Esophagus squamous epithelium (tissue), 5 donors: ENCODE data around the gene DENND1B. TPM values are rescaled to one million over a fixed set of nuclear protein-coding genes. Genes with fewer than 3 reads are reported as not detected.
"Not testable (repeated sequence)": the region's sequence is repeated elsewhere in the genome, so short reads cannot be mapped to it uniquely, and the experiment has no call there.

Source experiments
- DNase-seq: peaks from one replicate; lab custom pipeline; 2025; lab: John Stamatoyannopoulos, UW
- H3K27ac ChIP-seq, 4 donors: fragments of 200-600 bp; sonication (generic); one replicate each; pipeline ENCODE4 v1.5.1; 2016 to 2019; ENCODE audit warnings: mild to moderate bottlenecking in 1 of 4
- H3K27me3 ChIP-seq, 4 donors: fragments of 200-600 bp; sonication (generic); 1 replicate in 3 of 4; 2 replicates in 1 of 4; pipeline versions ENCODE4 v1.5.1 to v1.6.0; 2017 to 2021; ENCODE audit warnings: antibody characterized with exemption in 1 of 4
- H3K36me3 ChIP-seq, 3 donors: fragments of 200-600 bp; sonication (generic); one replicate each; pipeline ENCODE4 v1.5.1; 2016 to 2019
- H3K4me1 ChIP-seq, 3 donors: fragments of 200-600 bp; sonication (generic); one replicate each; pipeline ENCODE4 v1.5.1; 2017 to 2019
- H3K4me3 ChIP-seq, 4 donors: fragments of 200-600 bp; sonication (generic); 1 replicate in 3 of 4; 2 replicates in 1 of 4; pipeline ENCODE4 v1.5.1; 2016 to 2019; ENCODE audit warnings: mild to moderate bottlenecking in 2 of 4, moderate library complexity in 1 of 4
- H3K9me3 ChIP-seq, 3 donors: fragments of 200-600 bp; sonication (generic); one replicate each; pipeline ENCODE4 v1.5.1; 2016 to 2019
- POLR2A ChIP-seq, 4 donors: fragments of 450-650 bp; IDR thresholded peaks; one replicate each; pipeline ENCODE4 v1.6.1; 2017; ENCODE audit warnings: antibody characterized with exemption in 4 of 4, mild to moderate bottlenecking in 4 of 4, moderate library complexity in 3 of 4
- WGBS, 2 donors: methylation state at CpG; one replicate each; pipeline ENCODE4 v1.1.5; 2018; 5-methylcytosine and 5-hydroxymethylcytosine counted together
- intact Hi-C: fragments of 100-400 bp; cut with DNase I; formaldehyde crosslinking; loops from one replicate; pipeline ENCODE4 v1.15.0; 2022
- total RNA-seq, 4 donors: library from RNA; depleted of rRNA; stranded (reverse); fragments of >200 nt; gene quantifications; one replicate each; pipeline ENCODE4 v1.1.0, GENCODE V29; 2016
- TF ChIP-seq, protein P1 (sequence below), 6 experiments: fragments of 450-650 bp in 4 of 6; fragments of 200-600 bp in 2 of 6; sonication (generic) in 2 of 6; IDR thresholded peaks; one replicate each; pipeline ENCODE4 v1.5.1; 2016 to 2019; ENCODE audit warnings: antibody characterized with exemption in 6 of 6, mild to moderate bottlenecking in 4 of 6, moderate library complexity in 4 of 6
- donor health status: DM: yes; HTN: yes; CAD: no.

DENND1B gene
- total RNA-seq, 4 donors from 2014 or later = 13.6 to 25.5 (median 18.2) TPM

DNA sequence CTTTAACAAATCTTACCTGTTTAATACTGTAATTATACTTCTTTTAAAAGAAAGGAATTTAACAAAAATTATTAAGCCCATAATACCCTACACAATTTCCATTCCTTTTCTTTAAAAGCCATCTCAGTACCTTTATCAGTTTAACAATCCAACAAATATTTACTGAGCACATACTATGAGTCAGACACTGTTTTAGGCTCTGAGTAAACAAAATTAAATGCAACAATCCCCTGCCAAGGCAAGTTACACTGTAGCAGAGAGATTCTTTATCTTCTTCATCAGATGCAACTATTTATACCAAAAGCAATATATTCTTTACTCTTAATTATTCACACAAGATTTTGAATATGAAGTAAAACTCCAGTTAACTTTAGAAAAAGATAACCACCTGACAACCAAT lies 12.0 kb downstream of the DENND1B start:
- peaks cover 0 to 13% (median under 1%) of the 10 kb centered on the region in 3 donors for H3K4me1 ChIP-seq
- no peak for TF ChIP-seq POLR2A (IDR thresholded peaks at IDR 0.05)
- TF ChIP-seq, protein P1, sequence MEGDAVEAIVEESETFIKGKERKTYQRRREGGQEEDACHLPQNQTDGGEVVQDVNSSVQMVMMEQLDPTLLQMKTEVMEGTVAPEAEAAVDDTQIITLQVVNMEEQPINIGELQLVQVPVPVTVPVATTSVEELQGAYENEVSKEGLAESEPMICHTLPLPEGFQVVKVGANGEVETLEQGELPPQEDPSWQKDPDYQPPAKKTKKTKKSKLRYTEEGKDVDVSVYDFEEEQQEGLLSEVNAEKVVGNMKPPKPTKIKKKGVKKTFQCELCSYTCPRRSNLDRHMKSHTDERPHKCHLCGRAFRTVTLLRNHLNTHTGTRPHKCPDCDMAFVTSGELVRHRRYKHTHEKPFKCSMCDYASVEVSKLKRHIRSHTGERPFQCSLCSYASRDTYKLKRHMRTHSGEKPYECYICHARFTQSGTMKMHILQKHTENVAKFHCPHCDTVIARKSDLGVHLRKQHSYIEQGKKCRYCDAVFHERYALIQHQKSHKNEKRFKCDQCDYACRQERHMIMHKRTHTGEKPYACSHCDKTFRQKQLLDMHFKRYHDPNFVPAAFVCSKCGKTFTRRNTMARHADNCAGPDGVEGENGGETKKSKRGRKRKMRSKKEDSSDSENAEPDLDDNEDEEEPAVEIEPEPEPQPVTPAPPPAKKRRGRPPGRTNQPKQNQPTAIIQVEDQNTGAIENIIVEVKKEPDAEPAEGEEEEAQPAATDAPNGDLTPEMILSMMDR (IDR thresholded peaks at IDR 0.05) = no peak
- no peaks in the 10 kb centered on the region for H3K27me3 ChIP-seq
- no peak overlapping the region for H3K4me3 ChIP-seq
- H3K36me3 ChIP-seq = peaks cover 0 to 5% (median 0%) of the 10 kb centered on the region in 3 donors
- no peak for DNase-seq
- intact Hi-C loops = no loop called here
- H3K9me3 ChIP-seq = no peaks in the 10 kb centered on the region
- H3K27ac ChIP-seq = no peak overlapping the region

GRCh38 chr1:197761654-197762053 lies 13.6 kb downstream of the DENND1B start:
- WGBS, 2 donors = 58 to 66% methylated on average over 2 of the region's 2 CpGs
- H3K27ac ChIP-seq = no peak overlapping the region
- TF ChIP-seq, protein P1 (IDR thresholded peaks at IDR 0.05) = no peak
- no peak for TF ChIP-seq POLR2A (IDR thresholded peaks at IDR 0.05)
- DNase-seq = no peak
- H3K9me3 ChIP-seq = no peaks in the 10 kb centered on the region
- peaks cover 0 to 11% (median 0%) of the 10 kb centered on the region in 3 donors for H3K4me1 ChIP-seq
- H3K4me3 ChIP-seq = no peak overlapping the region
- H3K36me3 ChIP-seq = no peaks in the 10 kb centered on the region
- intact Hi-C loops = no loop called here
- no peaks in the 10 kb centered on the region for H3K27me3 ChIP-seq

- H3K27me3 ChIP-seq, DNase-seq, H3K27ac ChIP-seq, H3K4me3 ChIP-seq, H3K4me1 ChIP-seq, H3K9me3 ChIP-seq, intact Hi-C loops: not testable (repeated sequence)
- 73 to 74% methylated on average over 4 of the region's 4 CpGs for WGBS, 2 donors
- peaks cover 0 to 19% (median 0%) of the 10 kb centered on the region in 3 donors for H3K36me3 ChIP-seq
These were observed 19.7 kb downstream of the DENND1B start for GRCh38 chr1:197755553-197755952.

DNA sequence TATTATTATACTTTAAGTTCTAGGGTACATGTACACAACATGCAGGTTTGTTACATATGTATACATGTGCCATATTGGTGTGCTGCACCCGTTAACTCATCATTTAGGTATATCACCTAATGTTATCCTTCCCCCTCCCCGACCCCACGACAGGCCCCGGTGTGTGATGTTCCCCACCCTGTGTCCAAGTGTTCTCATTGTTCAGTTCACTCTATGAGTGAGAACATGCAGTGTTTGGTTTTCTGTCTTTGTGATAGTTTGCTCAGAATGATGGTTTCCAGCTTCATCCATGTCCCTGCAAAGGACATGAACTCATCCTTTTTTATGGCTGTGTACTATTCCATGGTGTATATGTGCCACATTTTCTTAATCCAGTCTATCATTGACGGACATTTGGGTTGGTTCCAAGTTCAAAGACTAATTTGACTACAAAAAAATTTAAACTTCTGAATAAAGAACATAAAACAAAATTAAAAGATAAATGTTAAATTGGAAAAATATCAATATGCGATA lies 22.6 kb downstream of the DENND1B start:
- intact Hi-C loops, DNase-seq, H3K4me3 ChIP-seq, H3K27me3 ChIP-seq, H3K4me1 ChIP-seq, H3K27ac ChIP-seq, H3K9me3 ChIP-seq: not testable (repeated sequence)
- 93 to 95% methylated on average over 6 of the region's 6 CpGs for WGBS, 2 donors
- H3K36me3 ChIP-seq = peaks cover 0 to 19% (median 0%) of the 10 kb centered on the region in 3 donors

DNA sequence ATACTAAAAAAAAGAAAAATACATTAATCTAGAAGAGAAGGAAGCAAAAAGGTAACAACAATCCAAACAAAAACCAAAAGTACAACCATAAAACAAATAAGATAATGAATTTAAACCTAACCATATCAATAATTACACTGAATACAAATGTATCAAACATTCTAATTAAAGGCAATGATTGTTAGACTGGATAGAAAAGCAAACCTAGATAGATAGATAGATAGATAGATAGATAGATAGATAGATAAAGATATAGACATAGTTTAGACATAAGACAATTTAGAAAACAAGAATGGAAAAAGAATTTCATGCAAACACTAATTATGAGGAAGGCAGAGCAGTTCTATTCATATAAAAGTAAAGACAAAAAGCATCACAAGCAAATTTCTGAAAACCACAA lies 24.9 kb downstream of the DENND1B start:
- no peaks in the 10 kb centered on the region for H3K4me1 ChIP-seq
- no peak for TF ChIP-seq POLR2A (IDR thresholded peaks at IDR 0.05)
- TF ChIP-seq, protein P1 (IDR thresholded peaks at IDR 0.05) = no peak
- H3K27ac ChIP-seq = no peak overlapping the region
- no peak for DNase-seq
- no peak overlapping the region for H3K4me3 ChIP-seq
- intact Hi-C loops = no loop called here
- no peaks in the 10 kb centered on the region for H3K9me3 ChIP-seq
- peaks cover 0 to 19% (median 0%) of the 10 kb centered on the region in 3 donors for H3K36me3 ChIP-seq
- H3K27me3 ChIP-seq = no peaks in the 10 kb centered on the region

GRCh38 chr1:197745911-197746310 lies 29.4 kb downstream of the DENND1B start:
- Histone ChIP-seq H3K36me3 (no peaks in the 10 kb centered on the region), H3K27ac (no peak overlapping the region), H3K4me1 (no peaks in the 10 kb centered on the region), H3K9me3 (no peaks in the 10 kb centered on the region), H3K4me3 (no peak overlapping the region), H3K27me3 (no peaks in the 10 kb centered on the region)
- 67 to 74% methylated on average over 4 of the region's 4 CpGs for WGBS, 2 donors
- DNase-seq = no peak
- intact Hi-C loops = no loop called here
- TF ChIP-seq, protein P1 (IDR thresholded peaks at IDR 0.05) = no peak
- no peak for TF ChIP-seq POLR2A (IDR thresholded peaks at IDR 0.05)
